Measurements from ENCODE around the gene ANO1.

Gene ANO1

DNA sequence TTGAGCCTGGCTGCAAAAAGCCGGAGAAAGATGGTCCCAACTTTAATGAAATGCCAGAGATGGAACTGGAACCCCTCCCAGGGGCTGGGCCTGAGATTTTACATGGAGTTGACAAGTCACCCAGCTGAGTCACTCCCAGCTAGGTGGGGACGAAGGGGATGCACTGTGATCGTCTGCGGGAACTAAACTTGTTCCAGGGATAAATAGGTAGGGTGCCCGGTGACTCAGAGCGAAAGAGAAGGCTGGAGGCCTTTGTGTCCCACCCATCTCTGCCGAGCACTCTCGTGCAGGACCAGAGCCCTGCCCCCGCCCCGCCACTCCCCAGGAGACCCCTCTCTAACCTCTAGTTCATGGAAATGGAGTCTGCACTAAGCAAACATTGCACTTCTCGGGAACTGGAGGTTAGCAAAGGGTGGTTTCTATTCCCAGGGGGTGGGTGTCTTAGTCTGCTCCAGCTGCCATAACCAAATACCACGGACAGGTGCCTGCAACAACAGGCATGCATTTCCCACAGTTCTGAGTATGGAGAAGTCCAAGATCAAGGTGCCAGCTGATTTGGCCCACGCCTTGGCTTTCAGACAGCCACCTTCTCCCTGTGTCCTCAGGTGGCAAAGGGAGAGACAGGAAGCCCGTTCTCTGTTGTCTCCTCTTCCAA lies 64.2 kb downstream of the ANO1 start:
- DNase-seq, result no peak

DNA sequence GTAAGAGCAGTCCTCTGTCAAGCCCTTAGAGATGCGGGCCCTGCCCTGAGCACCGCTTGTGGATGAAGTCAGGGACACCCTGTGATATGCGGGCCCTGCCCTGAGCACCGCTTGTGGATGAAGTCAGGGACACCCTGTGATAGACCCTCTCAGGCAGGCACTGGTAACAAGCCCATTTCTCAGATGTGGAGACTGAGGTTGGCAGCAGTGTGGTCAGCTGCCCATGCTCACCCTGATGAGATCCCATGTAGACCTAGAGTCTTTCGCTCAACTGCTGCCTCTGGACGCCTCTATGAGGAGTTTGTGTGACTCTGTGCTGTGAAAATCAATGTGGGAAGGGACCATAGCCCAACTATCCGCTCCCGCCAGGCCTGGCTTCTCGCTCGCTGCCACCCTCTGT lies 66.1 kb downstream of the ANO1 start:
- DNase-seq, result no peak

DNA sequence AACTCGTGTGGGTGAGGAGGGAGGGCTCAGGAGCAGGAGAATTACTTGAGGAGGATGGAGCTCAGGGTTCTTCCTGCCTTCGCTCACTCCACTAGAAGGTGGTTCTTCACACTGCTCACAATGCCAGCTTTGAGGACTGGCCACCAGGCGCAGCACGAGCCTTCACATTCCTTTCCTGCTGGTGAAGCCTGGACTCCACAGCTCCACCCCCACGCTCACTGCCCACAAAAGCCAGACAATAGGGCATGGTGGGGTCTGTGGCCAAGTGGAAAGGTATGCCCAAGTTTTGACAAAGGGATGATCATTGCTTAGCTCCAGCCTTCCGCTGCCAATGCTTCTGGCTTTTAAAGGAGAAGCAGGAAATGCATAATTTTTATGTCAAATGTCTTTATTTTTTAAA lies 67.0 kb downstream of the ANO1 start:
- DNase-seq, result no peak

GRCh38 chr11:70145841-70146240 lies 67.7 kb downstream of the ANO1 start:
- no peak for DNase-seq

GRCh38 chr11:70146299-70146698 lies 68.2 kb downstream of the ANO1 start:
- DNase-seq, result no peak

DNA sequence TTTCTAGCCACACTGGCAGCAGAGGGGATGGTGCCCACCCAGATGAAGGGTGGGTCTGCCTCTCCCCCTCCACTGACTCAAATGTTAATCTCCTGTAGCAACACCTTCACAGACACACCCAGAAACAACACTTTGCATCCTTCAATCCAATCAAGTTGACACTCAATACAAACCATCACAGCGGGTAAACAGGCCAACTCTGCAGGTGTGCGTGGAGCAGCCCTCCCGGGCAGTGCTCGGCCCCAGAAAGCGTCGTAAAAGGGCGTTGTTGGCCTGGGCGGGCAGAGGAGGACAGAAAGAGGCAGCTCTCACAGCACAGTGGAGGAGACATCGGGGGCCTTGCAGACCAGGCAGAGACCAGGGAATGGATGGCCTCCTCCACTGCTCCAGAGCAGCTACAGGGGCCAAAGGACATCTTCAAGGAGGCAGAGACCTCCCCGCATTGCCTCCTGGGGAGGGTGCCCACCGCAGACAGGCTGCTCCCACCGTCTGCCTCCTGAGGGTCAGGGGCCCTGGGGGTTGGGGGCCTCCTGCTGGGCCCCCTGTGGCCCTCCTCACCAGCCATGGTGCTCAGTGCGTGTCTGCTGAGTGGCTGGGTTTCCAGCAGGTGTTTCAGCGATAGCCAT lies 68.9 kb downstream of the ANO1 start:
- DNase-seq, result no peak

GRCh38 chr11:70147668-70148067 lies 69.6 kb downstream of the ANO1 start:
- no peak for DNase-seq

DNA sequence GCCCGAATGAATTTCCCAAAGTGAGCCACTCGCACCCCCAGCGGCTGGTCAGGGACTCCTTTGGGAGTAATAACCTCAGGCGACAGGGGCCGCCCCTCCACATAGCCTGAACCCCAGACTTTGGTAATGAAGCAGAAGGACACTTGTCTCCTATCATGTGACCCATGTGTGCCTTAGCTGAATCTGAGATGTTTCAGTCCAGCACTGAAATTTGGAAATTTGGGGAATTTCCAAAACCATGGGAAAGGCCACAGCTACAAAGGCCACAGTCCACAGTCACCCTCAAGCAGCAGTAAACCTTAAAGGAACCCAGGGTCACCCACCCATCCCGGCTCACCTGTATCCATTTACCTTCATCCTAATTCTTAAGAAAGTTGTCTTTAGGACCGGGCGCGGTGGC lies 73.6 kb downstream of the ANO1 start:
- DNase-seq, result no peak

DNA sequence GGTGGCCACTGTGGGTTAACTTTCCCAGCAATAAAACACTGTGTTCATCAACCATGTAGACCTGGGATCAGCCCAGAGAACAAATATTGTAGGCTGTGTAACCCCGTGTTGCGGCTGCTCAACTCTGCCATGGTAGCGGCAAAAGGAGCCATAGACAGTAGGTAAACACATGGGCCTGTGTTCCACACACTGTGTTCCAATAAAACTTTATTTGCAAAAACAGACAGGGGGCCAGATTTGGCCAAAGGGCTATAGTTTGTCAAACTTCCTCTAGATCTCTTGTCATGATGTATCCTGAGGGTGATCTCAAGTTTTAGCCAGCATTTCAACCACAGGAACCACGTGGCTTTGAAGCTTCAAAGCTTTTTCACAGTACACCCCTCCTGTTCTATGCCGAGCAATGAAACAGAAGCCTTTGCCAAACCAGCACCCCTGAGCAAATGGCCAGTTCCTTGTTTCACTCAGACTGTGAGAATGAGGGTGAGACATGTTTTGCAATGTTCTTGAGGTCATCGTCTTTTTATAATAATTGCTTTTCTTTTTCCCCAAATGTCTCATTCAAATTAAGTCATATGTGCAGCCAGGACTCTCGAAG lies 75.1 kb downstream of the ANO1 start:
- DNase-seq, result no peak

- DNase-seq, result no peak
Observed at GRCh38 chr11:70155386-70155785, 77.3 kb downstream of the ANO1 start.

GRCh38 chr11:70156291-70157037 lies 78.3 kb downstream of the ANO1 start:
- no peak for DNase-seq

DNA sequence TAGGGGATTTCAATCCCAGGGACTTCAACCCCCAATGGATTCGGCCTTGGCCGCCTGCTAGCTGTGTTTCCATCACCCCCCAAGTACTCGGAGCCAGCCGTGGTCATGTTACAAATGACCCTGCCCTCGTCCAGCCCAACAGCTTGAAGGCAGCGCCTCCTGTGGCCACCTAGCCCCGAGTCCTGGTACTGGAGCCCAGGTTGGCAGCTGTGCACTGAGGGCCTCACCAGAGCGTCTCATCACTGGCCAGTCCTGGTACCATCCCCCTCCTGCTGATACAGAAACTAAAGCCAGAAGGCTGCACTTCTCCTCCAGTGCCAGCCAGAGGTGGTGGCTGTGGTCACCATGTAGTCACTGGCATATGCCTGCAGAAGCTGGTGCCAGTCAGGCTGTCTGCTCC lies 80.1 kb downstream of the ANO1 start:
- no peak for DNase-seq

DNA sequence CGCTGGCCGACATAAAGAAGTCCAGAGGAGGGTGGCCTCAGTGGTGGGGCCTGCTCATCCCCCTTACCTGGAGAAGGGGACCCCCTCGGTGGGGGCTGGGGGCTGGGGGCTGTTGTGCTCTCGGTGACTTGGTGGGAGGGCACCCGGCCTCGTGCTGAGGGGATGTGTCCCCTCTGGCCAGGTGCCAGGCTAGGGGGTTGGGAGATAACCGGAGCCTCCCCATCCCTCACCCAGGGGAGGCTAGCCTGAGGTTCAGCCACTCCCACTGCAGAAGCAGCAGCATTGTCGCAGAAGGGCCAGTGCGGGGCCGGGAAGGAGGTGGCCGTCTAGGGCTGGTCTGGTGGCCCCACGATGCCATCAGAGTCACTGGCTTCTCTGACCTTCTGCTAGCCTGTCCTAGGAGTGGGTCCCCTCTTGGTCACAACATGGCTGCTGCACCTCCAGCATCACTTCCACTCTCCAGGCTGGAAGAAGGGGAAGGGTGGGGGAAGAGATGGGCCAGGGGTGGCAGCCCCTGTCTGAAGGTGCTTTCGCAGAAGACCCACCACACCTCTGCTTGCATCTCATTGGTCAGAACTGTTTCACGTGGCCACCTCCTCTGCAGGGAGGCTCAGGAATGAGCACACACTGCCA lies 80.8 kb downstream of the ANO1 start:
- DNase-seq, result no peak

GRCh38 chr11:70159627-70160570 lies 81.8 kb downstream of the ANO1 start:
- no peak for DNase-seq

DNA sequence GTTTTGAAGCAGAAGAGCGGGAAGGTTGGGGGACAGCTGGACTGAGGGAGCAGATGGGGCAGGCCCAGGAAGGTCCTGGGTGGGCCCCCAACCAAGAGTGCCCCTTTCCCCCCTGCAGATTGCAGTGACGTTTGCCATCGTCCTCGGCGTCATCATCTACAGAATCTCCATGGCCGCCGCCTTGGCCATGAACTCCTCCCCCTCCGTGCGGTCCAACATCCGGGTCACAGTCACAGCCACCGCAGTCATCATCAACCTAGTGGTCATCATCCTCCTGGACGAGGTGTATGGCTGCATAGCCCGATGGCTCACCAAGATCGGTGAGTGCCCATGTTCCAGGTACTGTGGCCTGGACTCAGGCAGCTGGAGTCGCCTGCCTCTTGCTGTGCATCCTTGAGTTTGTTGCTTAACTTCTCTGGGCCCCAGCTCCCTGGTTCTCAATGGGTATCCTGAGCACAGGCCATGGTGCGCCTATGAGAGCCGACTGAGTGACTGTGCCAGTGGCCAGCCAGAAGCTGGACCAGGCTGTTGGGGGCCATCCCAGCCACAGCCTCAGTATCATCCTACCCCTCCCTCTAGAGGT lies 83.0 kb downstream of the ANO1 start:
- no peak for DNase-seq

- no peak for DNase-seq
Observed at GRCh38 chr11:70164705-70165104, 86.6 kb downstream of the ANO1 start.

DNA sequence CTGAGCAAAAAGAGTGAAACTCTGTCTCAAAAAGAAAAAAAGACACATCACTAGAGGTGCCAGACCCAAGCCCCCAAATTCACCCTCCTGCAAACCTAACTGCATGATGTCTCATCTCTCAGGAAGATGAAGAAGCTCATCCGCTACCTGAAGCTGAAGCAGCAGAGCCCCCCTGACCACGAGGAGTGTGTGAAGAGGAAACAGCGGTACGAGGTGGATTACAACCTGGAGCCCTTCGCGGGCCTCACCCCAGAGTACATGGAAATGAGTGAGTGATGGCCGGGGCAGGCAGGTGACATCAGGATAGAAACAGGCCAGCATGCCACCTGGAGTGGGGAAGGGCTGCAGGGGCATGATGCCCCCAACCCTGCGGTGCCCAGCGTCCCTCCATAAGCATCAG lies 89.0 kb downstream of the ANO1 start:
- no peak for DNase-seq

GRCh38 chr11:70167723-70168404 lies 89.7 kb downstream of the ANO1 start:
- no peak for DNase-seq

DNA sequence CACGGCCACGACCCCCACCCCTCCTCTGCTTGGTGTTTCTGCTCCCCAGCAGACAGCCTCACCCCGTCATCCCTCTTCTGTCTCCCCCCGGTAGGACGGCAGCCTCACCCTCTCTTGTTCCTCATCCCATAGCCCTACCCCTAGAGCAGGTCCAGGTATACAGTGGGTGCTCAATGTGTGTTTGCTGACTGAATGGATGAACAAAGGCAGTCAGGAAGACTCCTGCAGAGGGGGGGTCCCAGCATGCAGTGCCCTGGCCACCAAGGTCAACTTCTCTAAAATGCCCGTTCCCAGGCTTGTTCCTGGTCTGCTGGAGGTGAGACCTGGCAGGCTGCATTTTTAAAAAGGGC lies 90.3 kb downstream of the ANO1 start:
- no peak for DNase-seq

DNA sequence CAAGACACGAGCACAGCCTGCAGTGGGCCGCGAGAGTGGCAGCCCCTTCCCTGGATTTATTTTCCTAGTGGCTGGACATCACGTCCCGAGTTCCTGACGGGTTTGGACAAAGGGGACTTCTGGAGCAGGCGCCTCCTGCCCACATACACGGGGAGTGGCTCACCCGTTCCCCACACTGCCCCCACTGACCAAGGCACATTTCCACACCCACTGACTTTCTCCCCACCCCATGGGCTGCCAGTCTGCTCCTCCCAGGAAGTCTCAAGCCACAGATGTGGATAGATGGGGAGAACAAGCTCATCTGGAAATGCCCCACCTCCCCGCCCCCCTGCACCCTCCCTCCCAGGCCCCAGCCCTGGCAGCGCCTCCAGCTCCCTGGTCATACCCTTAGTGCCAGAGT lies 91.0 kb downstream of the ANO1 start:
- DNase-seq, result no peak

DNA sequence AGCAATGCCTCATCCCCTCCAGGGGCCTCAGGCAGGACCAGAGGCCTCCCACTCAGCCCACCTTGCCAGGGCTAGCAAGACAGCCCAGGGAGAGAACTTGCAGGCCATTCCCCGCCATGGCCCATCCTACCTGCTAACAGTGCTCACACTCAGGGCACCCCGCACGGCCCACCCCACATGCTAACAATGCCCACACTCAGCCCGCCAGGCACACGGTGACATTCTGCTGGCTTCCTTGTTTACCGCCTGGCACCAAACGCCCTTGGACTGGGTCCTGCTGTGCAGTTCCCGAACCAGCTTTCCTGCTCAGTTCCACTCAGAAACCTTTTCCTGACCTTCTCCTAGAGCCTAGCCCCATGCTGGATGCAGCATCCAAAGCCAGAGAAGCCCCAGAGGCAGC lies 91.5 kb downstream of the ANO1 start:
- no peak for DNase-seq

Data from stimulated activated CD4-positive, alpha-beta T cell treated with anti-CD3 and anti-CD28 coated beads, Interleukin-2, amount 100 ng/mL, for 48 hours (primary cell).